ENCODE data around the gene FKBP6.
"Not testable (repeated sequence)": the region's sequence is repeated elsewhere in the genome, so short reads cannot be mapped to it uniquely, and the experiment has no call there.

FKBP6 gene

GRCh38 chr7:73327922-73328321, at the start of gene FKBP6, which contains the start of gene TRIM50:
TSS of gene FKBP6 (plus strand) at chr7:73328161. CDS start at chr7:73328429, 268 bp downstream.
TSS of gene TRIM50 (minus strand) at chr7:73328082. CDS start at chr7:73324787, 3,295 bp downstream.
- H3K9me3 ChIP-seq; H3K36me3 ChIP-seq (replicated peaks); H3K27me3 ChIP-seq (ENCODE audit: low read depth); in situ Hi-C loops (cut with MboI; ENCODE audit: low sequenced_read_pairs); H3K4me3 ChIP-seq; H3K4me1 ChIP-seq; DNase-seq (ENCODE audit: low spot score in 2 of 2): not testable (repeated sequence)

DNA sequence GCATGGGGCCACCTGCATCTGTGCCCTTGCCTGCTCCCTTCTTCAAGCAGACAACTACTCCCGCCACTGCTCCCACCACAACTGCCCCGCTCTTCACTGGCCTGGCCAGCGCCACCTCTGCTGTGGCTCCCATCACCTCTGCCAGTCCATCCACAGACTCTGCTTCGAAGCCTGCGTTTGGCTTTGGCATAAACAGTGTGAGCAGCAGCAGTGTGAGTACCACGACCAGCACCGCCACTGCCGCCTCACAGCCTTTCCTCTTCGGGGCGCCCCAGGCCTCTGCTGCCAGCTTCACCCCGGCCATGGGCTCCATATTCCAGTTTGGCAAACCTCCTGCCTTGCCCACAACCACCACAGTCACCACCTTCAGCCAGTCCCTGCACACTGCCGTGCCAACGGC, 30.7 kb upstream of the FKBP6 start:
- in situ Hi-C loops (cut with MboI; ENCODE audit: low sequenced_read_pairs); H3K4me3 ChIP-seq; H3K27me3 ChIP-seq (ENCODE audit: low read depth); H3K9me3 ChIP-seq; DNase-seq (ENCODE audit: low spot score in 2 of 2); H3K4me1 ChIP-seq; H3K36me3 ChIP-seq (replicated peaks): not testable (repeated sequence)

DNA sequence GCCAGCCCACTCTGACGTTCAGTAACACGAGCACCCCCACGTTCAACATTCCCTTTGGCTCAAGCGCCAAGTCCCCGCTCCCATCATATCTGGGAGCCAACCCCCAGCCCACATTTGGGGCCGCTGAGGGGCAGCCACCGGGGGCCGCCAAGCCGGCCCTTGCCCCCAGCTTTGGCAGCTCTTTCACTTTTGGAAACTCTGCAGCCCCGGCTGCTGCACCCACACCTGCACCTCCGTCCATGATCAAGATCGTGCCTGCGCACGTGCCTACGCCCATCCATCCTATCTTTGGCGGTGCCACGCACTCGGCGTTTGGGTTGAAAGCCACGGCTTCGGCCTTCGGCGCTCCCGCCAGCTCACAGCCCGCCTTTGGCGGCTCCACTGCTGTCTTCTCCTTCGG, 30.3 kb upstream of the FKBP6 start:
- DNase-seq (ENCODE audit: low spot score in 2 of 2); in situ Hi-C loops (cut with MboI; ENCODE audit: low sequenced_read_pairs); H3K36me3 ChIP-seq (replicated peaks); H3K27me3 ChIP-seq (ENCODE audit: low read depth); H3K9me3 ChIP-seq; H3K4me1 ChIP-seq; H3K4me3 ChIP-seq: not testable (repeated sequence)

GRCh38 chr7:73299812-73300211, 28.1 kb upstream of the FKBP6 start:
- H3K27me3 ChIP-seq (ENCODE audit: low read depth); DNase-seq (ENCODE audit: low spot score in 2 of 2); H3K9me3 ChIP-seq; in situ Hi-C loops (cut with MboI; ENCODE audit: low sequenced_read_pairs); H3K4me3 ChIP-seq; H3K4me1 ChIP-seq; H3K36me3 ChIP-seq (replicated peaks): not testable (repeated sequence)

DNA sequence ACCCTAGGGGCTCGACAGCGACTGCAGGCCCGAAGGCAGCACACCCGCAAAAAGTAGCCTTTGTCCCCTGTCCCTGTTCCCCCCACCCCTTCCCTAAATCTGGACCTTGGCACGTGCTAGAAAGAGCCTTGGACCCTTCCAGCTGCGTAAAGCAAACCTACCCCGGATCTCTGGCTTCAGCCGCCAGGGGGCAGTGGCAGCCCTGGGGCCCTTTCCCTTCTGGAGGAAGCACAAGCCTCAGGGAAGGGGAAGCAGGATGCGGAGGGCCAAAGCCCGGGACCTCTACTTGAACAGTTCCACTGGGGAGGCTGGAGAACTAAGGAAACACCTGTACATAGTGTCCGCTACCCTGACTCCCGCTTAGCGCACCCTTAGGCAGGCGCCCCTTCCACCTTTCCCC, 26.9 kb upstream of the FKBP6 start:
- peaks cover 12% of the 10 kb centered on the region for H3K36me3 ChIP-seq (replicated peaks)
- in situ Hi-C loops (cut with MboI; ENCODE audit: low sequenced_read_pairs); H3K4me3 ChIP-seq; H3K9me3 ChIP-seq; DNase-seq (ENCODE audit: low spot score in 2 of 2); H3K4me1 ChIP-seq; H3K27me3 ChIP-seq (ENCODE audit: low read depth): not testable (repeated sequence)

DNA sequence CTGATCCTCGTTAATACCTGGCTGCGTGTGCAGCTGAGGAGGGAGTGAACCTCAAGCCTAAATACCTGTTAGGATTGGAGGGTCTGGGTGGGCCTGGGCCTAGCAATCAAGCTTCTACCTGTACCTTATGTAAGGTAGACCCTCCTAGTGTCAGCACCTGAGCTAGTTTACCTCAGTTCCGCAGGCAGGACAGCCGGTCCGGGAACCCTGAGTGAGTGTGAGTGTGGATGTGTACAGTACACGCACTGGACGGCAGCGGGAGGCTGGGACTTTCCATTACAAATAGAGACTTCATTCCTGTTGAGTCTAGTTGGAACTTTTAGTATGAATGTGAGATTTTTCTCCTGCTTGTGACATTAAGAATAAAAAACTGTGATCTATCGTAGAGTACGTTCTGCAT, 25.1 kb upstream of the FKBP6 start:
- in situ Hi-C loops (cut with MboI; ENCODE audit: low sequenced_read_pairs); H3K9me3 ChIP-seq; DNase-seq (ENCODE audit: low spot score in 2 of 2); H3K4me3 ChIP-seq; H3K27me3 ChIP-seq (ENCODE audit: low read depth); H3K4me1 ChIP-seq: not testable (repeated sequence)
- H3K36me3 ChIP-seq (replicated peaks) = peaks cover 21% of the 10 kb centered on the region

GRCh38 chr7:73303546-73303945, 24.4 kb upstream of the FKBP6 start:
- H3K4me3 ChIP-seq = no peak overlapping the region
- in situ Hi-C loops (cut with MboI; ENCODE audit: low sequenced_read_pairs) = no loop called here
- DNase-seq (ENCODE audit: low spot score in 2 of 2) = no peak
- H3K36me3 ChIP-seq (replicated peaks) = peaks cover 21% of the 10 kb centered on the region
- H3K27me3 ChIP-seq (ENCODE audit: low read depth) = no peaks in the 10 kb centered on the region
- H3K9me3 ChIP-seq = no peaks in the 10 kb centered on the region
- H3K4me1 ChIP-seq = peaks cover 3% of the 10 kb centered on the region; the same call in 1 of the 2 replicates

GRCh38 chr7:73304071-73304470, 23.9 kb upstream of the FKBP6 start:
- in situ Hi-C loops (cut with MboI; ENCODE audit: low sequenced_read_pairs) = no loop called here

GRCh38 chr7:73304612-73305387, 23.2 kb upstream of the FKBP6 start:
- H3K4me1 ChIP-seq; H3K4me3 ChIP-seq; in situ Hi-C loops (cut with MboI; ENCODE audit: low sequenced_read_pairs); H3K27me3 ChIP-seq (ENCODE audit: low read depth); H3K9me3 ChIP-seq; DNase-seq (ENCODE audit: low spot score in 2 of 2): not testable (repeated sequence)
- H3K36me3 ChIP-seq (replicated peaks) = peaks cover 21% of the 10 kb centered on the region

More at GRCh38 chr7:73304071-73304470, 23.9 kb upstream of the FKBP6 start:
- peaks cover 21% of the 10 kb centered on the region for H3K36me3 ChIP-seq (replicated peaks)
- H3K9me3 ChIP-seq = no peaks in the 10 kb centered on the region
- no peak overlapping the region for H3K4me3 ChIP-seq
- DNase-seq (ENCODE audit: low spot score in 2 of 2) = no peak
- H3K4me1 ChIP-seq = peaks cover 3% of the 10 kb centered on the region
- no peaks in the 10 kb centered on the region for H3K27me3 ChIP-seq (ENCODE audit: low read depth)

DNA sequence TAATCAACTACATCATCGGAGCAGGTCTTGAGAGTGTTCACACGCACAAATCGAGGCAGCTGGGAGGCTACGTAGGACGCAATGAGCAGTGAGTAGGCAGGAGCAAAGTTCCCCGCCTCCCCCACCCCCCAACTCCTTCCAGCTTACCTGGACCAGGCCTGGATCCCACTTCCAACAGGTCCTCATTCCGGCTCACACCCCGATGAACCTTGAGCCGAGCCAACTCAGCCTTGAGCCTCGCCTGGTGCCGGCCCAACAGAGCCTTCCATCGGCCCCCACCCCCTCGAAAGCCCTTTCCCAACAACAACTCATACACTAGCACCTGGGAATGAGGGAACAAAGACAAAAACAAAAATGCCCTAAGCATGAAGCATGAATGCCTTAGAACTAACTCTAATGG, 20.5 kb upstream of the FKBP6 start:
- DNase-seq (ENCODE audit: low spot score in 2 of 2) = no peak
- peaks cover 21% of the 10 kb centered on the region for H3K36me3 ChIP-seq (replicated peaks)
- peak overlapping the region; percentile 66 for H3K4me3 ChIP-seq
- in situ Hi-C loops (cut with MboI; ENCODE audit: low sequenced_read_pairs) = no loop called here
- H3K4me1 ChIP-seq = peaks cover 3% of the 10 kb centered on the region
- no peaks in the 10 kb centered on the region for H3K27me3 ChIP-seq (ENCODE audit: low read depth)
- no peaks in the 10 kb centered on the region for H3K9me3 ChIP-seq

GRCh38 chr7:73308074-73308664, 19.8 kb upstream of the FKBP6 start:
- no peak for DNase-seq (ENCODE audit: low spot score in 2 of 2)
- Histone ChIP-seq H3K4me3 (peak overlapping the region; percentile 66), H3K36me3 (replicated peaks) (peaks cover 21% of the 10 kb centered on the region), H3K4me1 (peaks cover 3% of the 10 kb centered on the region), H3K9me3 (no peaks in the 10 kb centered on the region), H3K27me3 (ENCODE audit: low read depth) (no peaks in the 10 kb centered on the region)
- in situ Hi-C loops (cut with MboI; ENCODE audit: low sequenced_read_pairs) = no loop called here

DNA sequence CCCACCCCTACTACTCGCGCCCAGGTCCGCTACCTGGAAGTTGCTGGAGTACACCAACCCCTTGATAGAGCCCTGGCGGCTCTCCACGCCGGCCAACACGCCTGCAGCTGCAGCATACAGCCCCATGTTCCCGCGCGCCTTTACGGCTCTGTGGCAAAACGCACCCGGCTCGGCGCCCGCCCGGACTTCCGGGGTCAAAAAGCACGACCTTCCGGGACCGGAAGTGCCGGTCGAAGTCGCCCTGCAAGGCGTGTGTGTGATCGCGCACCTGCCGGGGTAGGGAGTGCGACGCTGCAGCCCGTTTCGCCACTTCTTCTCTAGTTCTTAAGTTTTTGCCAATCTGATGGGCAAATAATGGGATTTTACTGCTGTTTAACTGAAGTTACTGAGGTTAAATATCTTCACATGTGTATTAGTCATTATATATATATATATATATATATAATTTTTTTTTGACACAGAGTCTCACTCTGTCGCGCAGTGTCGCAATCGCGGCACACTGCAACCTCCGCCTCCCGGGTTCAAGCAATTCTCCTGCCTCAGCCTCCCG, 19.2 kb upstream of the FKBP6 start, which contains the start of gene NSUN5:
NSUN5 (minus strand) TSS at position 162 of the 550 bp plus-strand sequence; CDS start at position 126, 36 bp downstream.
- Histone ChIP-seq H3K4me3 (peak within 1 kb of the TSS; percentile 66), H3K27me3 (ENCODE audit: low read depth) (no peaks in the 10 kb centered on the region), H3K4me1 (peaks cover 3% of the 10 kb centered on the region), H3K9me3 (no peaks in the 10 kb centered on the region), H3K36me3 (replicated peaks) (peaks cover 21% of the 10 kb centered on the region)
- in situ Hi-C loops (cut with MboI; ENCODE audit: low sequenced_read_pairs) = no loop called here
- peak; percentile 63 to 91 for DNase-seq (ENCODE audit: low spot score in 2 of 2)

DNA sequence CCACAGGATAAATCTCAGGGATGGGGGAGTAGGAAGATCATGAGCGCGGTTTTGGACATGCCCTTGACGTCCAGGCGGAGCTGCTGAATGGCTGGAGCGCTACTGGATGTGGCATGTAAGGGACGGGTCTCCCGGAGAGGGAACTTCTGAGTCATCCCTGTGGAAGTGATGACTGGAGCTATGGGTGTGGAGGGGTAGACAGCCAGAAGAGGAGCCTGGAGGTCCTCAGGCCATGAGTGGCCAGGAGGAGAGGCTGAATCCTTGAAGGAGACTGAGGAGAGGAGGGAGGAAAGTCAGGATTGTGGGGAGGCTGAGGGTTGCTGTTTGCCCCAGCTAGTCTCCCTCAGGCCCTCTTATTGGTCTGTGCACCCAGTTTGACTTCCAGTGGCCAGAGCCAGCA, 16.5 kb upstream of the FKBP6 start:
- DNase-seq (ENCODE audit: low spot score in 2 of 2); H3K4me1 ChIP-seq; in situ Hi-C loops (cut with MboI; ENCODE audit: low sequenced_read_pairs); H3K27me3 ChIP-seq (ENCODE audit: low read depth); H3K9me3 ChIP-seq; H3K4me3 ChIP-seq; H3K36me3 ChIP-seq (replicated peaks): not testable (repeated sequence)

DNA sequence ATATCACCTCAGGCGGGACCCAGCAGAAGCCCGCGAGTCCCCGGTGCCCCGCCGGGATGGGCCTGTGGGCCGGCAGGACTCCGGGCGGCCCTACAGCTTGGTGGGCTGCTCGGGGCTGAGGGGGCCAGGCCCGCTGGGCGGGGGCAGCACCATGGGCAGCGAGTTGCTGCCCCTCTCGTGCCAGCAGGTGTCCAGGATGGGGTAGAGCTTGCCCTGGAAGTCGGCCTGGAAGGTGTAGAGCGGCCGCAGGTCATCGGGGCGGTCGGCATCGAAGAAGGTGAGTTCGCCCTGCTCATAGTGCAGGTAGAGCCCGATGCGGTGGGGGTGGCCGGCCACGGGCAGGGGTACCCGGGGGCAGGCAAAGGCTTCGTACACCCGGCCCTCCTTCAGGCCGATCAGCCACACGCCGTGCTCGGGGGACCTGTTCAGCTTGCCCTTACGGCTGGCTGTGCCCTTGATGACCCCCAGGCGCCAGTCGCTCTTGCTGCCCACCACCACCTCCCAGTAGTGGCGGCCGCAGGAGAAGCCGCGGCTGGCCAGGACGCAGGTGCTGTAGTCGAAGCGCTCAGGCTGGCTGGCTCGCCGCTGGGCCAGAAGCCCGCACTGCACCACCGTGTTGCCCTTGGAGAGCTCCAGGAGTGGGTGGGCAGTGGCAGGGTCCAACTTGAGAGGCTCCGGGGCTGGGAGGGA, 15.0 kb upstream of the FKBP6 start:
- no peaks in the 10 kb centered on the region for H3K27me3 ChIP-seq (ENCODE audit: low read depth)
- in situ Hi-C loops (cut with MboI; ENCODE audit: low sequenced_read_pairs) = no loop called here
- no peak for DNase-seq (ENCODE audit: low spot score in 2 of 2)
- no peaks in the 10 kb centered on the region for H3K9me3 ChIP-seq
- H3K36me3 ChIP-seq (replicated peaks) = no peaks in the 10 kb centered on the region
- no peak overlapping the region for H3K4me3 ChIP-seq
- H3K4me1 ChIP-seq = no peaks in the 10 kb centered on the region; the same call in none of the 2 replicates

Data from HAP-1 (cell line).